GM12878 (cell line): ENCODE data around the gene RSPH10B2. TPM values are rescaled to one million over a fixed set of nuclear protein-coding genes. Genes with fewer than 3 reads are reported as not detected.
"Not testable (repeated sequence)": the region's sequence is repeated elsewhere in the genome, so short reads cannot be mapped to it uniquely, and the experiment has no call there.

Experiments used
- ATAC-seq: fragments of 200-7000 bp; cut with Tn5 transposase; 3 replicates; pipeline ENCODE4 v1.9.1; 2020; ENCODE audit warnings: mild to moderate bottlenecking, moderate library complexity
- BruUV-seq: library from RNA; stranded (reverse); fragments of 400-500 nt; replicated peaks from 2 replicates; lab custom pipeline; 2021; lab: Mats Ljungman, UMichigan
- CTCF ChIA-PET: fragments of 300-600 bp; sonication (Branson Sonifier 250); formaldehyde crosslinking; extraction: SDS; loops from one replicate; lab custom pipeline; 2021; ENCODE audit warnings: inconsistent platforms; lab: Yijun Ruan, JAX
- POLR2A ChIA-PET: fragments of 350-600 bp; formaldehyde crosslinking; extraction: SDS; loops from one replicate; lab custom pipeline; 2021; ENCODE audit warnings: inconsistent platforms; lab: Charles Lee
- RAD21 ChIA-PET: fragments of 300-600 bp; sonication (Branson Sonifier 250); formaldehyde crosslinking; loops from one replicate; lab custom pipeline; 2023; ENCODE audit warnings: antibody characterized with exemption; ENCODE audit not compliant: unreplicated experiment; lab: Charles Lee
- SMC1A ChIA-PET: fragments of 300-600 bp; sonication (Branson Sonifier 250); formaldehyde crosslinking; loops from one replicate; lab custom pipeline; 2023; ENCODE audit not compliant: unreplicated experiment, uncharacterized antibody; lab: Charles Lee
- DNase-seq: peaks from one replicate; pipeline ENCODE4 v3.0.0-alpha.2; 2011; ENCODE audit warnings: low read depth, low spot score
- FAIRE-seq: peaks from 3 replicates; lab custom pipeline; 2011; peaks lifted over from hg19 to GRCh38; lab: Jason Lieb, UNC
- H2AFZ ChIP-seq: 2 replicates; pipeline ENCODE4 v1.6.0; 2011; ENCODE audit warnings: low read depth, low read length, control low read depth; ENCODE audit not compliant: control insufficient read depth
- H3K27ac ChIP-seq: 2 replicates; pipeline ENCODE4 v1.5.1; 2011; ENCODE audit warnings: control low read depth; ENCODE audit not compliant: control insufficient read depth, insufficient read depth
- H3K27me3 ChIP-seq, 2 experiments: replicated peaks in 1 of 2; 2 replicates each; pipeline versions ENCODE4 v1.6.0 to v1.6.1; 2011; ENCODE audit warnings: low read length in 1 of 2; ENCODE audit not compliant: control insufficient read depth in 2 of 2, insufficient read depth in 2 of 2
- H3K36me3 ChIP-seq, 2 experiments: 2 replicates each; pipeline ENCODE4 v1.5.1; 2011; ENCODE audit warnings: low read length in 1 of 2; ENCODE audit not compliant: control insufficient read depth in 2 of 2, insufficient read depth in 2 of 2
- H3K4me1 ChIP-seq: 2 replicates; pipeline ENCODE4 v1.6.1; 2011; ENCODE audit warnings: mild to moderate bottlenecking, low read length, moderate library complexity, mixed read lengths; ENCODE audit not compliant: control insufficient read depth, insufficient read depth
- H3K4me2 ChIP-seq: 2 replicates; pipeline ENCODE4 v1.6.0; 2011; ENCODE audit warnings: control low read depth; ENCODE audit not compliant: control insufficient read depth, insufficient read depth
- H3K4me3 ChIP-seq: fragments of 200-600 bp; sonication (generic); 2 replicates; pipeline ENCODE4 v1.5.1; 2016
- H3K79me2 ChIP-seq: 2 replicates; pipeline ENCODE4 v1.6.0; 2011; ENCODE audit warnings: low read length; ENCODE audit not compliant: control insufficient read depth, insufficient read depth
- H3K9ac ChIP-seq: 2 replicates; pipeline ENCODE4 v1.8.0; 2011; ENCODE audit warnings: low read length, control low read depth, mixed read lengths; ENCODE audit not compliant: control insufficient read depth, insufficient read depth
- H3K9me3 ChIP-seq: replicated peaks from 3 replicates; pipeline ENCODE4 v1.5.1; 2011; ENCODE audit warnings: mild to moderate bottlenecking, low read length; ENCODE audit not compliant: control insufficient read depth, insufficient read depth
- H4K20me1 ChIP-seq: 2 replicates; pipeline ENCODE4 v1.6.0; 2011; ENCODE audit not compliant: control insufficient read depth, insufficient read depth
- WGBS: methylation state at CpG from one replicate; pipeline ENCODE4 v1.1.6; 2016; ENCODE audit warnings: low lambda C conversion rate; ENCODE audit not compliant: insufficient replicate concordance, insufficient coverage; ENCODE audit errors: missing lambda C conversion rate; 5-methylcytosine and 5-hydroxymethylcytosine counted together
- in situ Hi-C: fragments of 300-500 bp; cut with MboI; formaldehyde crosslinking; loops from 9 replicates; pipeline ENCODE4 v1.14.3; 2018; ENCODE audit warnings: mixed read lengths
- intact Hi-C: fragments of 100-400 bp; cut with micrococcal nuclease; formaldehyde crosslinking; loops from one replicate; pipeline ENCODE4 v1.14.2; 2022; ENCODE audit not compliant: unreplicated experiment
- polyA plus RNA-seq, 11 experiments: library from polyadenylated mRNA; depleted of rRNA in 4 of 11; unstranded in 6 of 11; stranded (reverse) in 5 of 11; fragments of >200 nt; fragmentation: Nextera tagmentation in 4 of 11; fragmentation: Illumina TruSeq in 1 of 11; extraction: Ambion mirVana in 4 of 11; extraction: Trizol in 1 of 11; gene quantifications; 1 replicate in 1 of 11; 2 replicates in 10 of 11; pipeline versions ENCODE4 v1.2.1 to v1.2.3, GENCODE V29; 2011 to 2016; ENCODE audit warnings: inconsistent platforms in 2 of 11, missing spikeins in 2 of 11, low read depth in 1 of 11
- total RNA-seq, 4 experiments: library from RNA; depleted of rRNA in 3 of 4; stranded (reverse); fragments of >200 nt in 3 of 4; fragmentation: Illumina TruSeq in 1 of 4; extraction: Trizol in 1 of 4; gene quantifications; 2 replicates each; pipeline versions ENCODE4 v1.2.1 to v1.2.3, GENCODE V29; 2013 to 2021

RSPH10B2 gene
- total and polyA plus RNA-seq, 10 of the 15 experiments (the other 5 are each of a cell fraction or from before 2014, with no cell fraction given), result 0.04 to 0.34 (median 0.18) TPM; not detected in 3

- H3K79me2 ChIP-seq, SMC1A ChIA-PET, intact Hi-C loops, FAIRE-seq, H3K27me3 ChIP-seq, H3K36me3 ChIP-seq, H3K4me3 ChIP-seq, in situ Hi-C loops, CTCF ChIA-PET, H3K4me1 ChIP-seq, DNase-seq, POLR2A ChIA-PET, H4K20me1 ChIP-seq, BruUV-seq, ATAC-seq, H3K4me2 ChIP-seq, H3K9me3 ChIP-seq, H3K27ac ChIP-seq, H2AFZ ChIP-seq, H3K9ac ChIP-seq, RAD21 ChIA-PET: not testable (repeated sequence)
- WGBS, result 41% methylated on average over 3 of the region's 3 CpGs
Measured at GRCh38 chr7:6835521-6835920, 81.6 kb downstream of the RSPH10B2 start.

GRCh38 chr7:6837081-6837480, 83.2 kb downstream of the RSPH10B2 start:
- BruUV-seq, SMC1A ChIA-PET, DNase-seq, H3K27me3 ChIP-seq, H3K4me3 ChIP-seq, H3K36me3 ChIP-seq, H3K27ac ChIP-seq, ATAC-seq, in situ Hi-C loops, H3K9ac ChIP-seq, H4K20me1 ChIP-seq, H3K9me3 ChIP-seq, H2AFZ ChIP-seq, intact Hi-C loops, FAIRE-seq, H3K4me1 ChIP-seq, H3K4me2 ChIP-seq, H3K79me2 ChIP-seq, POLR2A ChIA-PET, RAD21 ChIA-PET: not testable (repeated sequence)
- 89% methylated on average over 10 of the region's 10 CpGs for WGBS
- CTCF ChIA-PET, result interaction anchor here (0.5 kb wide), 1 partner anchor 48 kb away, joined by 4 read pairs; no protein-coding TSS in a partner anchor

- BruUV-seq, SMC1A ChIA-PET, H3K4me3 ChIP-seq, H2AFZ ChIP-seq, H3K27ac ChIP-seq, H4K20me1 ChIP-seq, H3K4me2 ChIP-seq, CTCF ChIA-PET, ATAC-seq, RAD21 ChIA-PET, intact Hi-C loops, H3K9ac ChIP-seq, H3K79me2 ChIP-seq, DNase-seq, FAIRE-seq, H3K27me3 ChIP-seq, H3K9me3 ChIP-seq, H3K4me1 ChIP-seq, H3K36me3 ChIP-seq, POLR2A ChIA-PET: not testable (repeated sequence)
- in situ Hi-C loops, result loop anchor here (10.0 kb wide), 1 partner anchor 518 kb away; no protein-coding TSS in a partner anchor
- WGBS, result 56% methylated on average over 20 of the region's 20 CpGs
Measured at GRCh38 chr7:6842278-6842921, 88.5 kb downstream of the RSPH10B2 start.

GRCh38 chr7:6843092-6843491, 89.2 kb downstream of the RSPH10B2 start:
- ATAC-seq, H3K27ac ChIP-seq, H3K27me3 ChIP-seq, H3K9me3 ChIP-seq, H3K4me2 ChIP-seq, FAIRE-seq, BruUV-seq, SMC1A ChIA-PET, H4K20me1 ChIP-seq, H3K4me3 ChIP-seq, H2AFZ ChIP-seq, intact Hi-C loops, RAD21 ChIA-PET, H3K79me2 ChIP-seq, H3K36me3 ChIP-seq, H3K4me1 ChIP-seq, POLR2A ChIA-PET, CTCF ChIA-PET, DNase-seq, H3K9ac ChIP-seq: not testable (repeated sequence)
- in situ Hi-C loops, result loop anchor here (10.0 kb wide), 1 partner anchor 518 kb away; no protein-coding TSS in a partner anchor
- WGBS, result 17% methylated on average over 5 of the region's 5 CpGs
